C4-2B (cell line): ENCODE data around the gene ZBTB5.

ENCODE experiments used
- ZFX ChIP-seq: fragments of 450-650 bp; IDR thresholded peaks from 2 replicates; pipeline ENCODE4 v1.6.1; 2017
- TF ChIP-seq, protein P1 (sequence below): fragments of 450-650 bp; conservative IDR thresholded peaks from 2 replicates; pipeline ENCODE4 v1.5.1; 2017; ENCODE audit warnings: mild to moderate bottlenecking

DNA sequence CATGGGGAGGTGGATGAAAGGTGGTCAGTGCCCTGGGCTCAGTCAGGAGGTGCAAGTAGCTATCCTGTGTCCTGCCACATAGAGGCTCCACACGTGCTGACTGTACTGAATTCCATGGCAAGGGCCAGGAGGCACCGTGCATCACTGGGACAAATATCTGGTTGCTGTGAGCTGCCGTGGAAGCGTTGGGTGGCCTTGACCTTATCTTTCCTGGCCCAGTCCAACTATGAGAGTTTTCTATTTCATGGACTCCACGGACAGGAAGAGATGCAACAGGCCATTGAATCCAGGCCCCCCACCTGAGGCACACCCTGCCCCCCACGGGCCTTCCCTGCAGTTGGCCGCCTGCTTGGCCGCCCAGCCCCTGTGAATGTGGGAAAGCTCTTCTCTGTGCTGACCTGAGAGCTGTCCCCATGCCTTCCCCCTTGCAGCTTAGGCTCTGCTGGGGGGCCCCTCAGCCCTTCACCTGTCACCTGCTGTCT lies 41.0 kb downstream of the ZBTB5 start:
- TF ChIP-seq, protein P1, sequence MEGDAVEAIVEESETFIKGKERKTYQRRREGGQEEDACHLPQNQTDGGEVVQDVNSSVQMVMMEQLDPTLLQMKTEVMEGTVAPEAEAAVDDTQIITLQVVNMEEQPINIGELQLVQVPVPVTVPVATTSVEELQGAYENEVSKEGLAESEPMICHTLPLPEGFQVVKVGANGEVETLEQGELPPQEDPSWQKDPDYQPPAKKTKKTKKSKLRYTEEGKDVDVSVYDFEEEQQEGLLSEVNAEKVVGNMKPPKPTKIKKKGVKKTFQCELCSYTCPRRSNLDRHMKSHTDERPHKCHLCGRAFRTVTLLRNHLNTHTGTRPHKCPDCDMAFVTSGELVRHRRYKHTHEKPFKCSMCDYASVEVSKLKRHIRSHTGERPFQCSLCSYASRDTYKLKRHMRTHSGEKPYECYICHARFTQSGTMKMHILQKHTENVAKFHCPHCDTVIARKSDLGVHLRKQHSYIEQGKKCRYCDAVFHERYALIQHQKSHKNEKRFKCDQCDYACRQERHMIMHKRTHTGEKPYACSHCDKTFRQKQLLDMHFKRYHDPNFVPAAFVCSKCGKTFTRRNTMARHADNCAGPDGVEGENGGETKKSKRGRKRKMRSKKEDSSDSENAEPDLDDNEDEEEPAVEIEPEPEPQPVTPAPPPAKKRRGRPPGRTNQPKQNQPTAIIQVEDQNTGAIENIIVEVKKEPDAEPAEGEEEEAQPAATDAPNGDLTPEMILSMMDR, result no peak
- TF ChIP-seq ZFX, result no peak
